ENCODE data around the gene OXSR1. TPM values are rescaled to one million over a fixed set of nuclear protein-coding genes. Genes with fewer than 3 reads are reported as not detected.

Gene OXSR1
- total and polyA plus RNA-seq, 2 of the 13 experiments (the other 11 are each of a cell fraction or from before 2014, with no cell fraction given): 27.4 to 32.6 TPM

- TF ChIP-seq ZNF33A (CRISPR knock-in tag; IDR thresholded peaks at IDR 0.05; ENCODE audit: borderline replicate concordance): no peak
Observed at GRCh38 chr3:38210141-38210757, 44.9 kb downstream of the OXSR1 start (continued).

GRCh38 chr3:38212141-38212540 is 46.8 kb downstream of the OXSR1 start:
- 100% methylated on average over 1 of the region's 1 CpG for WGBS (ENCODE audit: low lambda C conversion rate)
- H3K27ac ChIP-seq (ENCODE audit: extremely low read length, insufficient read depth, low read length): no peak overlapping the region
- H3K4me2 ChIP-seq (ENCODE audit: low read depth, low read length): no peak overlapping the region
- intact Hi-C loops (cut with micrococcal nuclease; ENCODE audit: unreplicated experiment) (no loop called here), in situ Hi-C loops (cut with HindIII; ENCODE audit: extremely low pct_ligation_motif_present, low pct_unique_long_range_greater_than_20kb) (no loop called here)
- ChIA-PET CTCF (ENCODE audit: low intra/inter-chr PET ratio, low total read pairs) (no interaction called here), POLR2A (no interaction called here)
- peaks cover 2 to 11% of the 10 kb centered on the region in 2 experiments for H3K36me3 ChIP-seq (replicated peaks in 1 of 2; ENCODE audit: control insufficient read depth in 1 of 2, insufficient read depth in 2 of 2, low read length in 2 of 2)
- H2AFZ ChIP-seq (ENCODE audit: low read length): no peak overlapping the region
- H3K79me2 ChIP-seq (ENCODE audit: insufficient read depth, low read length): peaks cover 13% of the 10 kb centered on the region
- ATAC-seq: no peak
- BruUV-seq (replicated peaks): no TSS peak
- no peak for FAIRE-seq
- no peaks in the 10 kb centered on the region for H3K4me1 ChIP-seq (ENCODE audit: insufficient read depth, low read length)
- no peak overlapping the region for H3K9ac ChIP-seq (ENCODE audit: insufficient read depth, low read depth, low read length)
- no peak overlapping the region for H3K4me3 ChIP-seq (replicated peaks in 1 of 3; ENCODE audit: insufficient read depth in 1 of 3, low read depth in 2 of 3, low read length in 3 of 3)
- no peaks in the 10 kb centered on the region; a peak in 1 of 5 replicates for H3K27me3 ChIP-seq (ENCODE audit: control insufficient read depth in 1 of 2, insufficient read depth in 2 of 2, low read length in 2 of 2)
- H4K20me1 ChIP-seq (ENCODE audit: insufficient read depth, low read length): peaks cover 4% of the 10 kb centered on the region; the same call in 1 of the 2 replicates
- DNase-seq (ENCODE audit: low spot score): no peak
- TF ChIP-seq AHR (CRISPR knock-in tag; IDR thresholded peaks at IDR 0.05): no peak
- no peak for TF ChIP-seq HCFC1 (IDR thresholded peaks at IDR 0.05; ENCODE audit: low read depth, low read length)
- TF ChIP-seq ZNF839 (CRISPR knock-in tag; IDR thresholded peaks at IDR 0.05; ENCODE audit: borderline replicate concordance): no peak
- TF ChIP-seq IRF2 (CRISPR knock-in tag; IDR thresholded peaks at IDR 0.05): no peak
- no peak for TF ChIP-seq ZBTB39 (CRISPR knock-in tag; IDR thresholded peaks at IDR 0.05)
- no peak for TF ChIP-seq ZNF121 (CRISPR knock-in tag; IDR thresholded peaks at IDR 0.05)
- no peak for TF ChIP-seq ERF (CRISPR knock-in tag; IDR thresholded peaks at IDR 0.05)
- no peak for TF ChIP-seq JUND (CRISPR knock-in tag; IDR thresholded peaks at IDR 0.05)
- no peak for TF ChIP-seq TCF7L2 (IDR thresholded peaks at IDR 0.05; ENCODE audit: low read depth, low read length)
- no peak for TF ChIP-seq TRIM22 (IDR thresholded peaks at IDR 0.05)
- TF ChIP-seq MXI1 (IDR thresholded peaks at IDR 0.05; ENCODE audit: borderline replicate concordance, low read depth, low read length): no peak
- H3K9me3 ChIP-seq (ENCODE audit: low read length): no peaks in the 10 kb centered on the region
